Measurements from ENCODE around the gene ASPHD2. TPM values are rescaled to one million over a fixed set of nuclear protein-coding genes. Genes with fewer than 3 reads are reported as not detected.

ASPHD2 gene
- total RNA-seq, 1 donor from 2014 or later: 0.12 TPM

- no peak for ATAC-seq
- no peak for DNase-seq
- intact Hi-C loops (cut with micrococcal nuclease): no loop called here
Observed at GRCh38 chr22:26484360-26484706, 55.3 kb downstream of the ASPHD2 start.

- DNase-seq (no peak), ATAC-seq (no peak)
- intact Hi-C loops (cut with micrococcal nuclease): no loop called here
Observed at GRCh38 chr22:26485013-26485412, 56.0 kb downstream of the ASPHD2 start.

GRCh38 chr22:26485806-26486390, 56.8 kb downstream of the ASPHD2 start:
- ATAC-seq: no peak
- intact Hi-C loops (cut with micrococcal nuclease): no loop called here

GRCh38 chr22:26486394-26486793, 57.3 kb downstream of the ASPHD2 start:
- ATAC-seq (no peak), DNase-seq (no peak)
- intact Hi-C loops (cut with micrococcal nuclease): no loop called here

More at GRCh38 chr22:26485806-26486390, 56.8 kb downstream of the ASPHD2 start:
- DNase-seq: no peak

GRCh38 chr22:26487996-26488395, 58.9 kb downstream of the ASPHD2 start:
- intact Hi-C loops (cut with micrococcal nuclease): no loop called here
- ATAC-seq (no peak), DNase-seq (no peak)

GRCh38 chr22:26489447-26490036, 60.5 kb downstream of the ASPHD2 start:
- ATAC-seq (no peak), DNase-seq (no peak)
- intact Hi-C loops (cut with micrococcal nuclease): no loop called here

- intact Hi-C loops (cut with micrococcal nuclease): no loop called here
- no peak for DNase-seq
- ATAC-seq: no peak
Observed at GRCh38 chr22:26492220-26492619, 63.2 kb downstream of the ASPHD2 start.

- intact Hi-C loops (cut with micrococcal nuclease): no loop called here
- ATAC-seq (no peak), DNase-seq (no peak)
Observed at GRCh38 chr22:26494506-26494905, 65.4 kb downstream of the ASPHD2 start.

Other genes with a start within 250 kb of the ASPHD2 start
- 10.0 TPM for gene HPS4, start 54.5 kb downstream of the ASPHD2 start, total RNA-seq
- gene SRRD, start 54.6 kb downstream of the ASPHD2 start, total RNA-seq: 23.5 TPM
- 22.3 TPM for gene TFIP11, start 83.2 kb downstream of the ASPHD2 start, total RNA-seq
- 27.1 TPM for gene TPST2, start 160.9 kb downstream of the ASPHD2 start, total RNA-seq
- 0.64 TPM for gene CRYBB1, start 188.8 kb downstream of the ASPHD2 start, total RNA-seq
- gene CRYBA4, start 192.7 kb downstream of the ASPHD2 start, total RNA-seq: not detected
- 1.9 TPM for gene MIAT, start 228.3 kb downstream of the ASPHD2 start, total RNA-seq